Esophagus squamous epithelium (tissue), 4 donors: ENCODE measurements around the gene KLHL5.

Source experiments
- POLR2A ChIP-seq, 4 donors: fragments of 450-650 bp; IDR thresholded peaks; one replicate each; pipeline ENCODE4 v1.6.1; 2017; ENCODE audit warnings: antibody characterized with exemption in 4 of 4, mild to moderate bottlenecking in 4 of 4, moderate library complexity in 3 of 4
- TF ChIP-seq, protein P1 (sequence below), 6 experiments: fragments of 450-650 bp in 4 of 6; fragments of 200-600 bp in 2 of 6; sonication (generic) in 2 of 6; IDR thresholded peaks; one replicate each; pipeline ENCODE4 v1.5.1; 2016 to 2019; ENCODE audit warnings: antibody characterized with exemption in 6 of 6, mild to moderate bottlenecking in 4 of 6, moderate library complexity in 4 of 6

- TF ChIP-seq, protein P1, sequence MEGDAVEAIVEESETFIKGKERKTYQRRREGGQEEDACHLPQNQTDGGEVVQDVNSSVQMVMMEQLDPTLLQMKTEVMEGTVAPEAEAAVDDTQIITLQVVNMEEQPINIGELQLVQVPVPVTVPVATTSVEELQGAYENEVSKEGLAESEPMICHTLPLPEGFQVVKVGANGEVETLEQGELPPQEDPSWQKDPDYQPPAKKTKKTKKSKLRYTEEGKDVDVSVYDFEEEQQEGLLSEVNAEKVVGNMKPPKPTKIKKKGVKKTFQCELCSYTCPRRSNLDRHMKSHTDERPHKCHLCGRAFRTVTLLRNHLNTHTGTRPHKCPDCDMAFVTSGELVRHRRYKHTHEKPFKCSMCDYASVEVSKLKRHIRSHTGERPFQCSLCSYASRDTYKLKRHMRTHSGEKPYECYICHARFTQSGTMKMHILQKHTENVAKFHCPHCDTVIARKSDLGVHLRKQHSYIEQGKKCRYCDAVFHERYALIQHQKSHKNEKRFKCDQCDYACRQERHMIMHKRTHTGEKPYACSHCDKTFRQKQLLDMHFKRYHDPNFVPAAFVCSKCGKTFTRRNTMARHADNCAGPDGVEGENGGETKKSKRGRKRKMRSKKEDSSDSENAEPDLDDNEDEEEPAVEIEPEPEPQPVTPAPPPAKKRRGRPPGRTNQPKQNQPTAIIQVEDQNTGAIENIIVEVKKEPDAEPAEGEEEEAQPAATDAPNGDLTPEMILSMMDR (IDR thresholded peaks at IDR 0.05): no peak
- TF ChIP-seq POLR2A (IDR thresholded peaks at IDR 0.05): no peak
These were observed 35.9 kb upstream of the KLHL5 start for GRCh38 chr4:39026096-39026495.
